IPS-15b (cell line): ENCODE measurements around the gene COX7A2.

ENCODE experiments used
- H3K27me3 ChIP-seq: one replicate; pipeline ENCODE4 v1.6.1; 2013; ENCODE audit warnings: low read length; ENCODE audit not compliant: control insufficient read depth, insufficient read depth
- H3K36me3 ChIP-seq: one replicate; pipeline ENCODE4 v1.6.1; 2013; ENCODE audit warnings: low read length; ENCODE audit not compliant: control insufficient read depth, insufficient read depth
- H3K4me1 ChIP-seq: one replicate; pipeline ENCODE4 v1.6.1; 2013; ENCODE audit warnings: mild to moderate bottlenecking, low read length; ENCODE audit not compliant: control insufficient read depth, insufficient read depth
- H3K4me3 ChIP-seq: one replicate; pipeline ENCODE4 v1.5.1; 2013; ENCODE audit warnings: low read depth, low read length
- H3K9ac ChIP-seq: one replicate; pipeline ENCODE4 v1.6.1; 2013; ENCODE audit warnings: low read depth, mild to moderate bottlenecking, low read length
- H3K9me3 ChIP-seq: one replicate; pipeline ENCODE4 v1.6.1; 2013; ENCODE audit warnings: mild to moderate bottlenecking, low read length; ENCODE audit not compliant: control insufficient read depth, insufficient read depth

COX7A2 gene

DNA sequence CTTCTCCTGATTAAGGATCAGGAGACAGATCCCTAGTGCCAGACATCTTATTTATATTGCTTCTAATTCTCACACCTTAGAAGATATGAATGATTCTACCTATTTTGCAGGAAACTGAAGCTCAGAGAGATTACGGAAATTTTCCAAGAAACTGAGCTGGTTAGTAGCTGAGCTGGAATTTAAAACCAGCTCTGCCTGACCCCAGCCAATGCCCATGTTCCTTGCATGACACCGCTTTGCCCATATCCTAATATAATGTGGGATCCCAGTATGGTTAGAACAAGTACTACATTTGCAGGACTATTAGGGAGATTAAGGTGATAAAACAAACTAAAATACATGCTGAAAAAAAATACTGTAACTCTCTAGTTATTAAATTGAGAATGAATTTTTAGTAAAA is 39.1 kb upstream of the COX7A2 start:
- H3K27me3 ChIP-seq = no peaks in the 10 kb centered on the region
- H3K9ac ChIP-seq = no peak overlapping the region
- H3K4me3 ChIP-seq = peak overlapping the region; percentile 82
- H3K4me1 ChIP-seq = peaks cover 27% of the 10 kb centered on the region
- no peaks in the 10 kb centered on the region for H3K9me3 ChIP-seq
- no peaks in the 10 kb centered on the region for H3K36me3 ChIP-seq

DNA sequence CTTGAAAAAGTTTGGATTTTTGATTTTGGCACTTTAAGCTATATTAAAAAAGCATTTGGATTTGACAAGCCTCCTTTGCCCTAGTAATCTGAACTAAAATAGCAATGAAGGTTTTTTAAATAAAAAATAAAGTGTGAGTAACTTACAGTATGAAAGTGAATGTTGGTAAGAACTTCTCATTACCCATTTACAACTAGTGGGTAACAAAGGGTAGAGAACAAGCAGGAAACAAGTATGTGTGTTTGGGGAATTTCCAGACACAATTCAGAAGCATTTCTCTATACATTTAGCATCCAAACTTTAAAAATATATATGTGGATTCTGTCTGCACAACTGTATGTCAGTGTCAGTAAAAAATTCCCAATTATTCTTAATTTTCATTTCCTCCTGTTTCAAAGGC is 38.1 kb upstream of the COX7A2 start:
- no peak overlapping the region for H3K9ac ChIP-seq
- no peaks in the 10 kb centered on the region for H3K9me3 ChIP-seq
- no peaks in the 10 kb centered on the region for H3K27me3 ChIP-seq
- H3K36me3 ChIP-seq = no peaks in the 10 kb centered on the region
- peak overlapping the region; percentile 82 for H3K4me3 ChIP-seq
- H3K4me1 ChIP-seq = peaks cover 27% of the 10 kb centered on the region

DNA sequence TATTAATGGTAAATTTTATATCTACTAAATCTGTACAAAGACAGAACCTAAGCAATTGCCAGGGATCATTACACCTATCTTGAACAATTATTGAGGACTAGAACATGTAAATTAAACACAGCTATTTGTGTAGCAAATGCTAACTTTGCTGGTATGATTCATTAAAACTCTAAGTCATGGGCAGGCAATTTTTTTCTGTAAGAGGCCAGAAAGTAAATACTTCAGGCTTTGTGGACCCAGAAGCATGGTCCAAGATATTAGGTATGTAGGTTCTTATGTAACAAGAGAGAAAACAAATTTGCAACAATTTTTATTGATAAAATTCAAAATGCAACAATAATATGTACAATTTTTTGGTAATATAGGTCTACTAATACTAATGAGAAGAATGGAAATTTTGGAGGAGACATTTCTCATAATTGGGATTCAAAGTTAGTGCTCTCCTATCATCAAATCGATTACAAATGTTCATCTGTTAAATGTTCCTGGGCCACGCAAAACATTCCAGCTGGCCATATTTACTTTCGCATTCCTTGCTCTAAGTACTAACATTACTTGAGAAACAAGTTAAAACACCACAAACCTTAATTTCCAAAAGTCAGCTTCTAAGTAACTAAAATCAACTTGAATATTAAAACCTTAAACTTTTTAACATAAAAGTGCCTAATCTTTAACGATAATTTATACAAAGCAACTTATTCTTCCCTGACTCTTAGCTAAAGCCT is 36.7 kb upstream of the COX7A2 start:
- Histone ChIP-seq H3K4me1 (peaks cover 31% of the 10 kb centered on the region), H3K27me3 (no peaks in the 10 kb centered on the region), H3K9me3 (no peaks in the 10 kb centered on the region), H3K36me3 (no peaks in the 10 kb centered on the region), H3K4me3 (peak overlapping the region; percentile 6), H3K9ac (no peak overlapping the region)

DNA sequence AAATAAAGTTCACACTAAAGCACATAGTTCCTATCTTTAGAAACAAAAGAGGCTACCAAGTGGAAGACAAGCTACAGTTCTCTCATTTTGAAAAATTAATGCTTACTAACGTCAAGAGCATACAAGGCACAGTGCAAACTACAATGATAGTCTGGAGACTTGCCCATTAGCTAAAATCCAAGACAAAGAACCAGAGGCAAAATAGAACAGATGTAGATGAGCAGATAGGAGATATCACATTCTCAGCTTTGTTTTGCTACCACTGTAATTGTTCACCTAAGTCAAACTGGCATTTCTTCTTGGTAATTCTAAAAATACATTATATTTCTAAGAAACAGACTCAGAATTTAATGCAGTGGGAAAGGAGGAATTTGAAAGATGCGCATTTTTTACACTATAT is 35.8 kb upstream of the COX7A2 start:
- Histone ChIP-seq H3K4me1 (peaks cover 31% of the 10 kb centered on the region), H3K9ac (no peak overlapping the region), H3K4me3 (no peak overlapping the region), H3K9me3 (no peaks in the 10 kb centered on the region), H3K36me3 (no peaks in the 10 kb centered on the region), H3K27me3 (no peaks in the 10 kb centered on the region)

DNA sequence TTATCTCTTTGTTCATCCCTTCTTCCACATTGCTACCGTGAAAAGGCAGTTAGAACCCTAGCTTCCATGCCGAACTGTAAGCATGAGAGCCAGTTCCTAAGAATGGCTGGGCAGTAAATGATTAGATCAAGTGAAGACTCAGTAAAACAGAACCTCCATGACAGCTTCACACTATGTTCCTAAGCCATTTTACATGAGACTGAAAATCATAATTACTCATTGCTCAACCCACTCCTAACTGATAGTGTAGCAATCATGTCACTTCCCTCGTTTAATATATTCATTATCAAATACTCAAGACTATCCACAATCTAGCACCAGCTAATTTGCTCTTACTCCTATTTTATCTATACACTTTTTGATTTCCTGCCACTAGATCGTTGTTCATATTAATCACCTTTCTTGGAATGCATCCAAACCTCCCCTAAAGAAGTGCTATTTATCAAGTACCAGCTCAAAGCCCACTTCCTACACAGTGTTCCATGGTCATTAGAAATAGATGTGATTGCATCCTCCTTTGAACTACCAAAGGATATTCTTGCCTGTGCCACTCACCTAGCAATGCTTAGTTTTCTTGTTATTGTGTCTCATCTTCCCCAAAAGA is 35.0 kb upstream of the COX7A2 start:
- Histone ChIP-seq H3K4me1 (peaks cover 31% of the 10 kb centered on the region), H3K36me3 (no peaks in the 10 kb centered on the region), H3K9ac (no peak overlapping the region), H3K9me3 (no peaks in the 10 kb centered on the region), H3K4me3 (no peak overlapping the region), H3K27me3 (no peaks in the 10 kb centered on the region)

DNA sequence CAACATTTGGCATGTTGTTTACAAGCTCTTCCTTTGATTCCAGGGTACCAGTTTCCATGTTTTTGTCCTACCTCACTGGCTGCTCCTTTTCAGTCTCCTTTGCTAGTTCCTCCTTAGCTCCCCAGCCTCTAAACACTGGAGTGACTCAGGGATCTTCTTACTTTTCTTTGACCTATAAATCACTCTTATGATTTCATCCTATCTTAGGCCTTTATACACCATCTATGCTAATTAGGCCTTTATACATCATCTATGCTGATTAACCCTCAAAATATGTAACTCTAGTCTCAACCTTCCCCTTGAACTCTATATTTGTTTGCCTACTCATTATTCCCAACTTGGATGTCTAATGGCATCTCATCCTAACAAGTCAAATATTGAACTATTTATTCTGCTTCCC is 31.5 kb upstream of the COX7A2 start:
- no peaks in the 10 kb centered on the region for H3K27me3 ChIP-seq
- no peaks in the 10 kb centered on the region for H3K9me3 ChIP-seq
- peaks cover 16% of the 10 kb centered on the region for H3K4me1 ChIP-seq
- H3K36me3 ChIP-seq = peaks cover 2% of the 10 kb centered on the region
- no peak overlapping the region for H3K4me3 ChIP-seq
- H3K9ac ChIP-seq = no peak overlapping the region

DNA sequence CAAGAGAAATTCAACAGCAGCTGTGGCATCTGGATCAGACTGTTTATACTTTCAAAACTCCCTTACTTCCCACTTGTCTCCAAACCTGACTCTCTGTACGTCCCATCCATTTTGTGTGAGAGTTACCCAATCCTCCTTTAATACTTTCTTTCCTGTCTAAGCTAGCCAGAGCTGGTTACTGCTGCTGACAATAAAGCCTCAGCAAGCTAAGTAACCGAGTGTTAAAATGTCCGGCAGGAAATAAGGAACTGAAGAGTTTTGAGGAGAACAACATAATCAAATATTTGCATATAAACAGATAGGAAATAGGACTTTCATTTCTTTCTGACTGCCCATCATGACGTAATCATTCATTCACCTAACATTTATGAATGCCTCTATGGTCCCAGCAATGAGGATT is 29.4 kb upstream of the COX7A2 start:
- Histone ChIP-seq H3K4me3 (no peak overlapping the region), H3K27me3 (no peaks in the 10 kb centered on the region), H3K9me3 (no peaks in the 10 kb centered on the region), H3K9ac (no peak overlapping the region), H3K4me1 (peaks cover 13% of the 10 kb centered on the region), H3K36me3 (peaks cover 2% of the 10 kb centered on the region)

DNA sequence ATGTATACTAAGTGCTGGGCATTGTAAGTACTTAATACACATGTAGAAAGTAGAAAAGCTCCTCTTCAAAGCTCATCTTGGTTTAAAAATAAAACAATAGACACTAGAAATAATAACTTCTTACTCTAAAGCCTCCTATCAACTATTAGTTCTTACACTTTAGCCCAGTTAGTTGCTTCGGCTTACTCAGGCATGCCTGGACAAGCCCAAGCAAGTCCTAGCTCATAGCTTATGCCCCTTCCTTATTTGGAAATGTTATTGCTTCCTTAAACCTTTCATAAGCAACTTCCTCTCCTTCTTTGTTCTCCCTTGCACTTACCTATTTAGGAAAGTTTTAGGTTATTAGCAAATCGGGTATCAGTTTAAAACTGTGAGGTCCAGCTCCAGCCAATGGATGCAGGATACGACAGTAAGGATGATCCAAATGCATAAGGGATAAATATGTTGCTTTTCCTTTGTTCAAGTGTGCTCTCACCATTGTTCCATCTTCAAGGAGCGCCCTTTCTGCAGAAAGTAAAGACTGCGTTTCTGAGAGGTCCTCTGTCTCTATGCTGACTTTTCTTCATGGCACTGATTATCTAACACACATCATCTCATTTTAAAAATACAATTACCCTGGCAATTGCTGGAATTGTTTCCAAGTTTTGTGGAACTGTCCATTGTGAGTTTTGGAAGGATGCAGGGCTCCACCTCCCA is 28.7 kb upstream of the COX7A2 start:
- peaks cover 2% of the 10 kb centered on the region for H3K36me3 ChIP-seq
- no peaks in the 10 kb centered on the region for H3K9me3 ChIP-seq
- no peak overlapping the region for H3K9ac ChIP-seq
- peaks cover 18% of the 10 kb centered on the region for H3K4me1 ChIP-seq
- no peak overlapping the region for H3K4me3 ChIP-seq
- H3K27me3 ChIP-seq = no peaks in the 10 kb centered on the region

DNA sequence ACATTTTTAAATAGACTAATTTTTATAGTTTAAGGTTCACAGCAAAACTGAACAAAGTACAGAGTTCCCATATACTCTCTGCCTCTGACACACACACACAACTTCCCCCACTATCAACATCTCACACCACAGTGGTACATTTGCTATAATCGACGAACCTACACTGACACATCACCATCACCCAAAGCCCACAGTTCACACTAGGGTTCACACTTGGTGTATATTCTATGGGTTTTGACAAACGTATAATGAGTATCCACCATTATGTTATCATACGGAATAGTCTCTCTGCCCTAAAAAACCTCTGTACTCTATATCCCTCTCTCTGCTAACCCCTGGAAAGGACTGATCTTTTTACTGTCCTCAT is 25.4 kb upstream of the COX7A2 start:
- Histone ChIP-seq H3K9me3 (no peaks in the 10 kb centered on the region), H3K4me1 (peaks cover 15% of the 10 kb centered on the region), H3K9ac (no peak overlapping the region), H3K36me3 (peaks cover 2% of the 10 kb centered on the region), H3K4me3 (no peak overlapping the region), H3K27me3 (no peaks in the 10 kb centered on the region)

DNA sequence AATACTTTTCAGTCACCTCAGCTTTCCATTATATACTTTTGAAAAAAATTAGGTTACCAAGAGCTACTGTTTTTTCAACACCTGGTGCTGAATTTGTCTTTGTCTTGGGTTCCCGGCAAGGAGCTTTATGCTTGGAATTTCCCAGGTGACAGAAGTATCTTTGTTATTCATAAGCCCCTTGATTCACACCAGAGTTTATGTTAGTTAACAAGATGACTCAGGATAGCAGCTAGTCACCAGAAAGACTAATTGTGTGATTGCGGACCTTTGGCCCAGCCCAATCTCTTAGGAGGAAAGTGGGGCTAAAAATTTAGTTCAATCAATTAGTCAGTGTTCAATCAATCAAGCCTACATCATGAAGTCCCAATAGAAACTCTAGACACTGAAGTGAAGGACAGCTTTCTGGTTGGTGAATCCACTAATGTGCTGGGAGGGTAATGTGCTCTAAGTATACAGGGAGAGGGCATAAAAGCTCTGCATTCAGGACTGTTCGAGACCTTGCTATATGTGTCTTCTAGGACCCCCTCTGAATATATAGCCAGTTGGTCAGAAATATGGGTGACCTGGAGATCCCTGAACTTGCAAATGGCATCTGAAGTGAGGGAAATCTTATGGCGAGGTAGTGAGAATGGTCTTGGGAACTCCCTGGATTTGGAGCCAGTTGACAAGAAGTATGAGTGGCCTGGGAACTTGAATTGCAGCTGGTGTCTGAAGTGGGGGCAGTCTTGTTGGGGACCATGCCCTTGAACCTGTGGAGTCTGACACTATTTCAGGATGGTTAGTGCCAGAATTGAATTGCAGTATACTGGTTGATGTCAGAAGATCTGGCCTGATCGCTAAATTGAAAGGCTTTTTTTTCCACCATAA is 24.8 kb upstream of the COX7A2 start:
- H3K9me3 ChIP-seq = no peaks in the 10 kb centered on the region
- no peaks in the 10 kb centered on the region for H3K27me3 ChIP-seq
- no peak overlapping the region for H3K4me3 ChIP-seq
- H3K9ac ChIP-seq = peak overlapping the region; percentile 14
- peaks cover 15% of the 10 kb centered on the region for H3K4me1 ChIP-seq
- H3K36me3 ChIP-seq = peaks cover 2% of the 10 kb centered on the region

DNA sequence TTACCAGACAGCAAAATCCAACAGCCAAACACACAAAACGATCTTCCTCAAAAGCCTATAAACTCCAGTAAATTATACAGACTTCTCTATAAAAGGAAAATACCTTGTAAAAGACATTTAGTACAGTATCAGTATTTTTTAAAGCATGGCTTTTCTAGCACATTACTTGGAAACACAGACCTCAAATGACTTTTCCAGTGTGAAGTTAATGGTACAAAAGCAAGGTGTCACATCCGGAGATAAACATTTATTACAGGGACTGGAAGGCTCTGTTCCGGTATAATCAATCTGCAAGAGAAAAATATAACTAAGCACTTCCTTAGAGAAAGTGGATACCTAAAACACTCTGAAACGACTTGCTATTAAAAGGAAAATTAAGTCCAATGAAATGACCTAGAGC is 23.9 kb upstream of the COX7A2 start:
- no peak overlapping the region for H3K9ac ChIP-seq
- no peaks in the 10 kb centered on the region for H3K36me3 ChIP-seq
- H3K4me3 ChIP-seq = no peak overlapping the region

More for the DNA sequence above, 23.9 kb upstream of the COX7A2 start:
- H3K27me3 ChIP-seq = no peaks in the 10 kb centered on the region
- no peaks in the 10 kb centered on the region for H3K9me3 ChIP-seq
- peaks cover 15% of the 10 kb centered on the region for H3K4me1 ChIP-seq
